SU-DHL-6 (cell line): ENCODE measurements around the gene C19orf85.

Experiments used
- EZH2phosphoT487 ChIP-seq: fragments of 200-600 bp; sonication (generic), shearing (Covaris generic); conservative IDR thresholded peaks from 2 replicates; pipeline ENCODE4 v1.6.1; 2018; ENCODE audit warnings: mild to moderate bottlenecking, antibody characterized with exemption, low read length, moderate library complexity, mixed read lengths
- TF ChIP-seq, protein P1 (sequence below): fragments of 200-600 bp; sonication (generic); IDR thresholded peaks from one replicate; pipeline ENCODE4 v1.5.1; 2017; ENCODE audit warnings: antibody characterized with exemption, mild to moderate bottlenecking, low read length, moderate library complexity; ENCODE audit not compliant: insufficient read depth, poor library complexity, severe bottlenecking

DNA sequence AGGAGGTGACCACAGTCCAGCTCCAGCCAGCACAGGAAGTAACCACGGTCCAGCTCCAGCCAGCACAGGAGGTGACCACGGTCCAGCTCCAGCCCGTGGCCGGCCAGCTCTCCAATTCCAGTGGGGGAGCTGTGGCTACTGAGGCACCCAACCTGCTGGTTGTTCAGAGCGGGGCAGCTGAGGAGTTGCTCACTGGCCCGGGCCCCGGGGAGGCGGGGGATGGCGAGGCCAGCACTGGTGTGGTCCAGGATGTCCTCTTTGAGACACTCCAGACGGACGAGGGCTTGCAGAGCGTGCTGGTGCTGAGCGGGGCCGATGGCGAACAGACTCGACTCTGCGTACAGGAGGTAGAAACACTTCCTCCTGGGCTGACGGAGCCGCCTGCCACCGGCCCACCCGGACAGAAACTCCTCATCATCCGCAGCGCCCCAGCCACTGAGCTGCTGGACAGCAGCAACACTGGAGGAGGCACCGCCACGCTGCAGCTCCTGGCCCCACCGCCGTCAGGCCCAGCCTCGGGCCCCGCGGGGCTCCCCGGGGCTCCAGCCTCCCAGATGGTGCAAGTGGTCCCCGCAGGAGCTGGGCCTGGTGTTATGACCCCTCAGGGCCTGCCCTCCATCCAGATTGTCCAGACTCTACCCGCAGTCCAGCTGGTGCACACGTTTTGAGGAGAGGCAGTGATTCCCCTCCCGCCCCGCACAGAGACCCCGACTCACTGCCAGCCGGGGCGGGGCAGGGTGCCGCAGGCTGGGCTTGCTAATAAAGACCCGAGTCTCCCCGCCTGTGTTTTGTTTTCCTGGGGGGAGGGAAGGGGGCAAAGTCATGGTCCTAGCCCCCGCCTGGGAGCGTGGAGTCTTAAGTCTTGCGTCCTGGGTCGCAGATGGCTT lies 19.4 kb upstream of the C19orf85 start:
- TF ChIP-seq, protein P1, sequence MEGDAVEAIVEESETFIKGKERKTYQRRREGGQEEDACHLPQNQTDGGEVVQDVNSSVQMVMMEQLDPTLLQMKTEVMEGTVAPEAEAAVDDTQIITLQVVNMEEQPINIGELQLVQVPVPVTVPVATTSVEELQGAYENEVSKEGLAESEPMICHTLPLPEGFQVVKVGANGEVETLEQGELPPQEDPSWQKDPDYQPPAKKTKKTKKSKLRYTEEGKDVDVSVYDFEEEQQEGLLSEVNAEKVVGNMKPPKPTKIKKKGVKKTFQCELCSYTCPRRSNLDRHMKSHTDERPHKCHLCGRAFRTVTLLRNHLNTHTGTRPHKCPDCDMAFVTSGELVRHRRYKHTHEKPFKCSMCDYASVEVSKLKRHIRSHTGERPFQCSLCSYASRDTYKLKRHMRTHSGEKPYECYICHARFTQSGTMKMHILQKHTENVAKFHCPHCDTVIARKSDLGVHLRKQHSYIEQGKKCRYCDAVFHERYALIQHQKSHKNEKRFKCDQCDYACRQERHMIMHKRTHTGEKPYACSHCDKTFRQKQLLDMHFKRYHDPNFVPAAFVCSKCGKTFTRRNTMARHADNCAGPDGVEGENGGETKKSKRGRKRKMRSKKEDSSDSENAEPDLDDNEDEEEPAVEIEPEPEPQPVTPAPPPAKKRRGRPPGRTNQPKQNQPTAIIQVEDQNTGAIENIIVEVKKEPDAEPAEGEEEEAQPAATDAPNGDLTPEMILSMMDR = no peak
- TF ChIP-seq EZH2phosphoT487 = no peak
